Activated T-cell treated with anti-CD3 and anti-CD28 coated beads for 24 hours (primary cell): ENCODE measurements around the gene ATP8B1.
"Not testable (repeated sequence)": the region's sequence is repeated elsewhere in the genome, so short reads cannot be mapped to it uniquely, and the experiment has no call there.

ENCODE experiments used
- DNase-seq: peaks from one replicate; pipeline ENCODE4 v3.0.0-alpha.2; 2020; ENCODE audit warnings: low read depth

The ATP8B1 gene

GRCh38 chr18:57719211-57719935, 83.7 kb downstream of the ATP8B1 start:
- DNase-seq: not testable (repeated sequence)

- no peak for DNase-seq
Observed at GRCh38 chr18:57716549-57716948, 86.6 kb downstream of the ATP8B1 start.

GRCh38 chr18:57715671-57716070, 87.4 kb downstream of the ATP8B1 start:
- DNase-seq: no peak

- no peak for DNase-seq
Observed at GRCh38 chr18:57715073-57715472, 88.0 kb downstream of the ATP8B1 start.

GRCh38 chr18:57710226-57710625, 92.9 kb downstream of the ATP8B1 start:
- no peak for DNase-seq

- DNase-seq: no peak
Observed at GRCh38 chr18:57709335-57709734, 93.8 kb downstream of the ATP8B1 start.

- no peak for DNase-seq
Observed at GRCh38 chr18:57708288-57708687, 94.8 kb downstream of the ATP8B1 start.

- DNase-seq: no peak
Observed at GRCh38 chr18:57705832-57706595, 97.1 kb downstream of the ATP8B1 start.

- no peak for DNase-seq
Observed at GRCh38 chr18:57705011-57705410, 98.1 kb downstream of the ATP8B1 start.

- no peak for DNase-seq
Observed at GRCh38 chr18:57698571-57699276, 104.4 kb downstream of the ATP8B1 start.

GRCh38 chr18:57697426-57697825, 105.7 kb downstream of the ATP8B1 start:
- DNase-seq: no peak

- no peak for DNase-seq
Observed at GRCh38 chr18:57696271-57696670, 106.8 kb downstream of the ATP8B1 start.

- DNase-seq: no peak
Observed at GRCh38 chr18:57691363-57691762, 111.8 kb downstream of the ATP8B1 start.

- DNase-seq: no peak
Observed at GRCh38 chr18:57687970-57688369, 115.1 kb downstream of the ATP8B1 start.

- no peak for DNase-seq
Observed at GRCh38 chr18:57683470-57683869, 119.6 kb downstream of the ATP8B1 start.

- no peak for DNase-seq
Observed at GRCh38 chr18:57677262-57678211, 125.6 kb downstream of the ATP8B1 start.

- DNase-seq: no peak
Observed at GRCh38 chr18:57674891-57675290, 128.2 kb downstream of the ATP8B1 start.

- no peak for DNase-seq
Observed at GRCh38 chr18:57670046-57670445, 133.1 kb downstream of the ATP8B1 start.

GRCh38 chr18:57668021-57668420, 135.1 kb downstream of the ATP8B1 start:
- no peak for DNase-seq

GRCh38 chr18:57666818-57667497, 136.2 kb downstream of the ATP8B1 start:
- no peak for DNase-seq

GRCh38 chr18:57664568-57665165, 138.4 kb downstream of the ATP8B1 start:
- DNase-seq: no peak
